ENCODE data around the gene FST. TPM values are rescaled to one million over a fixed set of nuclear protein-coding genes. Genes with fewer than 3 reads are reported as not detected.

FST gene, protein sequence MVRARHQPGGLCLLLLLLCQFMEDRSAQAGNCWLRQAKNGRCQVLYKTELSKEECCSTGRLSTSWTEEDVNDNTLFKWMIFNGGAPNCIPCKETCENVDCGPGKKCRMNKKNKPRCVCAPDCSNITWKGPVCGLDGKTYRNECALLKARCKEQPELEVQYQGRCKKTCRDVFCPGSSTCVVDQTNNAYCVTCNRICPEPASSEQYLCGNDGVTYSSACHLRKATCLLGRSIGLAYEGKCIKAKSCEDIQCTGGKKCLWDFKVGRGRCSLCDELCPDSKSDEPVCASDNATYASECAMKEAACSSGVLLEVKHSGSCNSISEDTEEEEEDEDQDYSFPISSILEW
- total RNA-seq = 1 to 10 TPM; 1.6 to 3.9 (median 3.5) TPM

DNA sequence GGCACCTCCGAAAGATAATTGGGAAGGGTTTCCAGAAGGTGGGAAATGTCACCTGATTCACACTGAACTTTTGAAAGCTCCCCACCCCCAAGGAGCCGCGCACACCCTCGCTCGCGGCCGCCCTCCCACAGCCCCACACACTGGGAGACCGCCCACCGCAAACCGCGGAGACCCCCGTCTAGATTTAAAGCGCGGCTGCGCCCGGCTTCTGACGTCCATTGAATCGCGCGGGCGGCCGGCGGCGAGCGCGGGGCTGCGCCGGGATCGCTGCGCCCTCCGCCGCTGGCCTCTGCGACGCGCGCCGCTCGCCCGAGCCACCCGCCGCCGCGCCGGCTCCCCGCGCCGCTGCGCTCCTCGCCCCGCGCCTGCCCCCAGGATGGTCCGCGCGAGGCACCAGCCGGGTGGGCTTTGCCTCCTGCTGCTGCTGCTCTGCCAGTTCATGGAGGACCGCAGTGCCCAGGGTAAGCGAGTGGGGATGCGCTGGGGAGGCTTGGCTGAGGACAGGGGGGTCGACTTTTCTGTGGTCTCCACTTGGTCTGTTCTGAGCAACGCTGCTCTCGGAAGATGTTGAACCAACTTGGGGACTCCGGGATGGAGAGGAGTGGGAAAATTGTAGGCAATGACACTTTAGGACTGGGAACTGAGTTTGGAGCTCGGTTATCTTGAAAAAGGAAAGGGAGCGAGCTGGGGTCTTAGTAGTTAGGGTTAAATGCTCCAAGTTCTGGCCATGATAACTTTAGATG lies at the start of gene FST:
Gene FST (plus strand): TSS at position 214 of the 743 bp plus-strand sequence. CDS start 163 bp downstream, at position 377.
- H3K9me3 Mint-ChIP-seq = no peaks in the 10 kb centered on the region
- no peak for DNase-seq
- no peaks in the 10 kb centered on the region for H3K36me3 Mint-ChIP-seq (ENCODE audit: insufficient read depth)
- H3K4me1 Mint-ChIP-seq (ENCODE audit: low read depth) = peaks cover 27% of the 10 kb centered on the region
- H3K27me3 Mint-ChIP-seq (ENCODE audit: low read depth) = peaks cover 63% of the 10 kb centered on the region
- ATAC-seq = peak; percentile 12 to 24
- peak within 1 kb of the TSS; percentile 87 for H3K4me3 Mint-ChIP-seq

DNA sequence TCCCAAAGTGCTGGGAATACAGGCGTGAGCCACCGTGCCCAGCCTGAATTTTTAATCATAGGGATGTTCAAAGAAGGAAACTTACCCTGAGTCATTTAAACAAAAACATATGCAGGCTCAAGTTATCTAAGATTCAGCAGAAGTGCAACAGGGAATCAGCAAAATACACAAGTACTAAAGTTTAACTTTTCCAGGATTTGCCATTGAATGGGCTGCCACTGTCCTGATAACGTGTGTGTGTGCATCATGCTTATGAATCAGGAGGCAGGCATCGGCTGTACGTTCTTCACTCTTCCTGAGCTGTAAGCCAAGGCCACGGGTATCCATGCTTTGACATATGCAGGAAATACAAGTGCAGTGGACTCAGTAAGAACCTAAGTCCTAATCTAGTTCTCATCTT lies 48.8 kb upstream of the FST start:
- Mint-ChIP-seq H3K4me1 (ENCODE audit: low read depth) (no peaks in the 10 kb centered on the region), H3K9me3 (no peaks in the 10 kb centered on the region), H3K4me3 (no peak overlapping the region), H3K27me3 (ENCODE audit: low read depth) (peaks cover 4% of the 10 kb centered on the region), H3K36me3 (ENCODE audit: insufficient read depth) (no peaks in the 10 kb centered on the region)
- no peak for ATAC-seq
- no peak for DNase-seq

DNA sequence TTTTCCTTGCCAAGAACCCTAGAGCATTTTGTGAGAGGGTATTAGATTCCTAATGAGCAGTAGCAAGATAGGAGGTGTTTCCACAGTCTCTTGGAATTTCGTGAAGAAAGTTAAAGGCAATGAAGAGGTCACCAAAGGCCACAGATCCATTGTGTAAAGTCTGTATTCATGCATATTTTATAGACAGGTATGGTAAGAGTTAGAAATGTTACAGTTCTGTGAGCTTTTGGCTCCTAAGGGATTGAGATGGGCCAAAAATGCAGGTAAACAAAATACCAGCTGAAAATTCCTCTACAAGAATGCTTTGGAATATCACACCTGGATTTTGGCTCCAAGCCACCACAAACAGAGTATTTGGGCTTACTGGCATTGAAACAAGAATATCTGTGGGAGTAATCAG lies 47.4 kb upstream of the FST start:
- Mint-ChIP-seq H3K4me3 (no peak overlapping the region), H3K36me3 (ENCODE audit: insufficient read depth) (no peaks in the 10 kb centered on the region), H3K4me1 (ENCODE audit: low read depth) (no peaks in the 10 kb centered on the region), H3K27me3 (ENCODE audit: low read depth) (peaks cover 4% of the 10 kb centered on the region), H3K9me3 (no peaks in the 10 kb centered on the region)
- DNase-seq (no peak), ATAC-seq (no peak)

DNA sequence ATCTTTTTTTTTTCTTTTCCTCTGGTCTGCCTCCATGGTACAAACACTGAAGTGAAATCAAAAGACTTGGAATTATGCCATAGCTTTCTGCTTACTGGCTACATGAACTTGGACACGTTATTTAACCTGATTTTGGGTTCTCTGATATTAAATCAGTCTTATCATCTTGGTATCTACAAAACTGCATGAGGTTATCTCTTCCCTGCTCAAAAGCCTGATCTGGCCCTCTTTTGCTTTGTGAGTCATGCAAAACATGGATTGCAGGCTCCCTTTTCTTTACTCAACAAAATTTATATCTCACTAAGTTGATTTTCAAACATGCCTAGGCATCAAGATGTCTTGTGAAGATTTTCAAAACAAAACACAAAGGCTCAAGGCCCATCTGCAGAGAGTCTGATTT lies 45.9 kb upstream of the FST start:
- ATAC-seq = no peak
- no peak overlapping the region for H3K4me3 Mint-ChIP-seq
- peaks cover 2% of the 10 kb centered on the region for H3K27me3 Mint-ChIP-seq (ENCODE audit: low read depth)
- H3K36me3 Mint-ChIP-seq (ENCODE audit: insufficient read depth) = no peaks in the 10 kb centered on the region
- H3K4me1 Mint-ChIP-seq (ENCODE audit: low read depth) = no peaks in the 10 kb centered on the region
- no peak for DNase-seq
- H3K9me3 Mint-ChIP-seq = no peaks in the 10 kb centered on the region

DNA sequence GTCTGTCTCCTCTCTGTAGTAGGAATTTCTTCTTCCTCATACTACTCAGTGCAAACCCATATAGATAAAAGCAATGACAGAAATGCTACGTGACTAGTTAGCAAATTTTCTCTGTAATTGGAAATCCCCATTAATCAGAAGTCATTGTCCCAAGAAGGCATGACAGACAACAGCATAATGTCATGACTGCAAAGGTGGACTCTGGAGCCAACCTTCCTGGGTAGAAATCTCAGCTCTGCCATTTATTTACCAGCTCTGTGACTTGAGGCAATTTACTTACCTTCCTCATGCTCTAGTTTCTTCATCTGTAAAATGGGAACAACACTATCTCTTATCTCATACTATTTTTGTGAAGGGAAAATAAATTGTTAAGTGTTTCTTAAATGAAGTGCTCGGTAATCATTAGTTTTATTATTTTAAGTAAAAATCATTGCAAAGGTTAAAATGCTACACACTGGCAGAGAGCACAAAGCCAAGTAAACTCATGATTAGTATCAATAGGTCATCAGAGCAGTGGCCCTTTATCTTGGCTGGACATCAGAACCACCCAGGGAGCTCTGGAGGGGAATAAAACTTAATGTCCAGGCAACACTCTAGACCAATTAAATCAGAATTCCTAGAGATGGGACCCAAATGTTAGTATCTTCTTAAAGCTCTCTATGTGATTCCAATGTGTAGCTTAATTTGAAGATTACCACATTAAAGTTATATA lies 43.8 kb upstream of the FST start:
- no peaks in the 10 kb centered on the region for H3K27me3 Mint-ChIP-seq (ENCODE audit: low read depth)
- H3K36me3 Mint-ChIP-seq (ENCODE audit: insufficient read depth) = no peaks in the 10 kb centered on the region
- H3K4me3 Mint-ChIP-seq = no peak overlapping the region
- DNase-seq = no peak
- H3K4me1 Mint-ChIP-seq (ENCODE audit: low read depth) = no peaks in the 10 kb centered on the region
- no peak for ATAC-seq
- H3K9me3 Mint-ChIP-seq = no peaks in the 10 kb centered on the region

DNA sequence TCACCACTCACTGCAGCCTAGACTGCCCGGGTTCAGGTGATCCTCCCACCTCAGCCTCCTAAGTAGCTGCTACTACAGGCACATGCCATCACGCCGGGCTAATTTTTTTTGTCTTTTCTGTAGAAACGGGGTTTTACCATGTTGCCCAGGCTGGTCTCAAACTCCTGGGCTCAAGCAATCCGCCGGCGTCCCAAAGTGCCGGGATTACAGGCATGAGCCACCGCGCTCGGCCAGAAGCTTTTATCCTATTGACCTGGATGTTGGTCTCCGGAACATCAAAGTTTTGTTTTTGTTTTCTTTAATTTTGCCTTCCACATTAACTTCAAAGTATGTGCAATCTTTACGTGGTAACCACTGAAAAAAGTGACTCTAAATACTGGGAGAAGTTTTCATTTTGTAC lies 42.4 kb upstream of the FST start:
- H3K36me3 Mint-ChIP-seq (ENCODE audit: insufficient read depth) = no peaks in the 10 kb centered on the region
- H3K9me3 Mint-ChIP-seq = no peaks in the 10 kb centered on the region
- H3K4me3 Mint-ChIP-seq = no peak overlapping the region
- no peaks in the 10 kb centered on the region for H3K4me1 Mint-ChIP-seq (ENCODE audit: low read depth)
- ATAC-seq (no peak), DNase-seq (no peak)
- H3K27me3 Mint-ChIP-seq (ENCODE audit: low read depth) = peaks cover 1% of the 10 kb centered on the region

DNA sequence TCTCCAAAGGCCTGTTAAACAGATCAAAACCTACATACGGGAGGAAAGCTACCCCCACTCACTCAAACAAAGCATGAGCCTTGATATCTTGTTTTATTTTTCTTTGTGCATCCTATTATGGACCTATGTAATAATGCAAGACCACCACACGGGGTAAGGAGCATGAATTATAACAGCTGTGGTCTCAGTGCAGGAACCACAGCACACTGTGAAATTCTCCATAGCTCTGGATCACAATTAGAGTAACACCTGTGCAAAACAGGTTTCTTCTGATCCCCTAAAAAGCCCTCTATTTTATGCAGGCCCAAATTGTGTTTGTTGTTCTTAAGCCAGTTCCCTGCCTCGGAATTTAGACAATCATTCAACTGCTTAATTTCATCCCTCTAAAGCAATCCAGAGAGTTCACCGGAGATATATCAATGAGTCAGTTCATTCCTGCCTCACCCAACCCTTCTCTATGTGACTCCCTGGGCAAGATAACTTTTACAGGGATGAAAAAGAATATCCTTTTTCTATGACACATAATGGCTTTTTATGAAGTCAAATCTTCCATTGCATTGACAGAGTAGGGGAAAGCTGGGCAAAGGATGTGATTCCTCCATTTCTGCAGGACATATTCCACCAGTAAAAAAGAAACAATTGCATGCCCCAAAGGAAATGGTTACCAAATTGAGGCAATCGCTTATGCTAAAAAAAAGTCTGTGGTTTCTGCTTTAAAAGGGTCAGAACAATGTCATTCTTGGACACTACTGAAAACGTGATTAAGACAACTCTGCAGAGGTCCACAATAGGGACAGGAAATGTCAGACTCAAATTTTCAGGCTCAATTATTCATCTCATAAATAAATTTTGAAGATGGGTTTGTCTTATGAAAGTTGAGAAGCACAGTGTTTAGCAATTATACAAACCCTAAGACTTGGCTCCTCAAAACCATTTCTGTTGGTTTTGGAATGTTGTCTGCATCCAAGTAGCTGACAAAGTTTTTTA lies 41.6 kb upstream of the FST start:
- H3K9me3 Mint-ChIP-seq = no peaks in the 10 kb centered on the region
- no peak overlapping the region for H3K4me3 Mint-ChIP-seq
- H3K4me1 Mint-ChIP-seq (ENCODE audit: low read depth) = no peaks in the 10 kb centered on the region
- ATAC-seq (no peak), DNase-seq (no peak)
- H3K36me3 Mint-ChIP-seq (ENCODE audit: insufficient read depth) = no peaks in the 10 kb centered on the region
- peaks cover 1% of the 10 kb centered on the region for H3K27me3 Mint-ChIP-seq (ENCODE audit: low read depth)

DNA sequence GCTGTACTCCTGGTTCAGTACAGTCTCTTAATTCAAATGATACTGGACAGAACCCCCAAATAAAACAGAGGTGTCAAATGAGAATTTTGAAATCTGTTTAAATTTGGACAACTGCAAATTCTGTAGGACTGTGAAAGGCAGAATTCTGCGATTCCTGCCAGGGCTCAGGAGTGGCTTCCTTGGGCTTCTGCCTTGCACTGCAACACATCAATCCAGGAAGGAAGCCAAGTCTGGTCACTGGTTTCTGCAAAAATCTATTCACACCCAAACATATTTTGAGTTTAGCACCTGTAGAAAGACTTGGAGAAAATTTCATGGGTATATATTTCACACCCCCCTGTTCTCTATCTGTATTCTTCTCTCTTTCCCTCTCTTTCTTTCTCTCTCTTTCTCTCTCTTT lies 37.5 kb upstream of the FST start:
- no peak for DNase-seq
- H3K4me1 Mint-ChIP-seq (ENCODE audit: low read depth) = no peaks in the 10 kb centered on the region
- H3K9me3 Mint-ChIP-seq = no peaks in the 10 kb centered on the region
- H3K36me3 Mint-ChIP-seq (ENCODE audit: insufficient read depth) = no peaks in the 10 kb centered on the region
- no peak overlapping the region for H3K4me3 Mint-ChIP-seq
- peaks cover 6% of the 10 kb centered on the region for H3K27me3 Mint-ChIP-seq (ENCODE audit: low read depth)
- ATAC-seq = no peak

DNA sequence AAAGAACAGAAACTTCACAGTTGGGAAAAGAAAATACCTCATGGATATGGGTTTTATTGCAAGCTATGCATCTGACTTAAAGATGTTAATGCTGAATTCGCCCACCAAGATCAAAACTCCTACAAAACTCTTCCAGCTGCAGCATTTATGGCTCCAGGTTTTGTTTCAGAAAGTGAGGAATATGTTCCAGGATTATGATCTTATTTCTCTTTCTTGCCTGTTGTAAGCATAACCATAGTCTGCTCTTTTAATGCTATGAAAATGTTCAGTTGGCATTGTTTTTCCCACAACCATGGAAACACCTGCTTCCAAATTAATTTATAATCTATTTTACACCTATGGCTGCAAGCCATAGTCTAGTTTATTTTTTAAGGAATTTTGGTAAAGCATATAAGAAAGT lies 34.9 kb upstream of the FST start:
- H3K4me1 Mint-ChIP-seq (ENCODE audit: low read depth) = no peaks in the 10 kb centered on the region
- H3K36me3 Mint-ChIP-seq (ENCODE audit: insufficient read depth) = no peaks in the 10 kb centered on the region
- DNase-seq (no peak), ATAC-seq (no peak)
- no peaks in the 10 kb centered on the region for H3K9me3 Mint-ChIP-seq
- H3K4me3 Mint-ChIP-seq = no peak overlapping the region
- H3K27me3 Mint-ChIP-seq (ENCODE audit: low read depth) = peaks cover 12% of the 10 kb centered on the region

DNA sequence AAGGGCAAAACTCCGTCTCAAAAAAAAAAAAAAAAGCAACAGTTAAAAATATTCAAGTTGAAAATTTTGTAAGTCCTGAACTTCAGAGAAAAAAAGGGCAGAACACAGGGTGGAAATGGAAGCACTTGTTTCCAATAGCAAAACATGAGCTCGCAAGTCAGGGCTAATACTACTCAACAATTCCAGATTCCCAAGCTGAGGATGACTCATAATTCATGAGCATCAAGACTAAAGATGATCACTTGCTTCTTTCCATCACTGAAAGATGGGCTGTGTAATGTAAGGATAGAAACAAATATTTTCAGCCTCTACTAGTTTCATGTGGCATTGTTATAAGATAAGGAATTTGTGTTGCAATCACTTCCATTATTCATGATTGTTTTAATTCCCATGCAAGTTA lies 33.5 kb upstream of the FST start:
- no peaks in the 10 kb centered on the region for H3K36me3 Mint-ChIP-seq (ENCODE audit: insufficient read depth)
- ATAC-seq (no peak), DNase-seq (no peak)
- H3K4me1 Mint-ChIP-seq (ENCODE audit: low read depth) = no peaks in the 10 kb centered on the region
- H3K4me3 Mint-ChIP-seq = no peak overlapping the region
- H3K27me3 Mint-ChIP-seq (ENCODE audit: low read depth) = peaks cover 14% of the 10 kb centered on the region
- no peaks in the 10 kb centered on the region for H3K9me3 Mint-ChIP-seq

DNA sequence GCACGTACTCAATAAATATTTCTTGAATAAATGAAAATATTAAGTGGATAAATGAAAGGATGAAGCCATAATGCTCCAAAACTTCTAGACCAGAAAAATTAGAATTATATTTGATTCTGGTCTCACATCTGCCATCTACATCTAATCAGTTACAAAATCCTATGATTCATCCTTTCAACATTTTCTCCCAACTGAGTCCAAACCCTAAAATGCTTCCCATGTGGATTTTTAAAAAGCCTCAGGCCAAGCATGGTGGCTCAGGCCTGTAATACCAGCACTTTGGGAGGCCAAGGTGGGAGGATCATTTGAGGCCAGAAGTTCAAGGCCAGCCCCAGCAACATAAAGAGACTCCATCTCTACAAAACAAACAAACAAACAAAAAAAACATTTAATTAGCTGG lies 31.6 kb upstream of the FST start:
- no peaks in the 10 kb centered on the region for H3K9me3 Mint-ChIP-seq
- no peak overlapping the region for H3K4me3 Mint-ChIP-seq
- peaks cover 13% of the 10 kb centered on the region for H3K27me3 Mint-ChIP-seq (ENCODE audit: low read depth)
- H3K36me3 Mint-ChIP-seq (ENCODE audit: insufficient read depth) = no peaks in the 10 kb centered on the region
- DNase-seq (no peak), ATAC-seq (no peak)
- H3K4me1 Mint-ChIP-seq (ENCODE audit: low read depth) = no peaks in the 10 kb centered on the region

DNA sequence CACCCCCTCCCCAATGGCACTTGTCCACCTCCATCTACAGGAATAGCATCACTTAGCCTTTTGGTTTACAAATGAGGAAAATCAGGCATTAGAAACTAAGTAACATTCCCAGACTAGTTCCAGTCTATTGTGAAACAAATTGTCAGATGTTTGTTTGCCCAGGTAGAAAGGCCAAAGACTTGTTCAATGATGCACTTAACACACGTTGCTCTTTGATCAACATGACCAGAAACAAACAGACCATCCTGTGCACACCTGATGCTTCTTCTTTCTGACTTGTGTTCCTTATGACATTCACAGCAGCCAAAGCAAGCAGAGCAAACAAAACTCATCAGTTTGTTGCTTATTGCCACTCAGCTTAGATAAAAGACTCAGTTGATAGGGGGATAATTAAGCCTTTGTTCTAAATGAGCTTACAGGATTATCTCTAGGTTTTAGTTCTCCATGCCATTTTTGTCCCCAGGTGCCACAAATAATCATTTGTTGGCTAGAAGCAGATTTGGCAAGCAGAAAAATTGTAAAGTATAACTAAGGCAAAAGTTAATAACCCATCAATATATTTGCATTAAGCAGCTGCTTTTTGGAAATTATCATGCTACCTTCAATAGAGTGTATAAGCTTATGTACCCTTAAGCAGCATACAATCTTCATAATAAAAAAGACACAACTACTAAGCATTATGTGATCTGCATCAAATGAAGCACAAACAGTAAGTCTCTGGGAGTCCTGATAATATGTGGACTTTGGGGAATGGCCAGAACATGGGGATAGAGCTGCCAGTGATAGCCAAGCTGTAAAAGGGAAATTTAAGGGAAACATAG lies 26.3 kb upstream of the FST start:
- no peak for DNase-seq
- Mint-ChIP-seq H3K9me3 (no peaks in the 10 kb centered on the region), H3K36me3 (ENCODE audit: insufficient read depth) (no peaks in the 10 kb centered on the region), H3K4me1 (ENCODE audit: low read depth) (no peaks in the 10 kb centered on the region), H3K4me3 (no peak overlapping the region), H3K27me3 (ENCODE audit: low read depth) (peaks cover 8% of the 10 kb centered on the region)
- ATAC-seq = no peak

DNA sequence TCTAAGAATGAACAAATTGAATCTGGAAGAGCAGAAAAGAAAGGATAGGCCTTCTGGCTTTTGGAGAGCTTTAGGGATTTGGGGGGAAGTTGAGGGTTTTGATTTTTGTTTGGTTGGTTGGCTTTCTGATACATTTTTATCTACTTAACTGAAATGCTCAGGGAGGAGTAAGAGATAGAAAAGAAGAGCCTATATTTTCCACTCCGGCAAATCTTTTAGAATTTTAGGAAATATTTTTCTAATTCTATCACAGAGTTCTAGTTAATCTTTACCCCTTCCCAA lies 25.8 kb upstream of the FST start:
- Mint-ChIP-seq H3K9me3 (no peaks in the 10 kb centered on the region), H3K4me3 (no peak overlapping the region), H3K36me3 (ENCODE audit: insufficient read depth) (no peaks in the 10 kb centered on the region), H3K27me3 (ENCODE audit: low read depth) (peaks cover 4% of the 10 kb centered on the region), H3K4me1 (ENCODE audit: low read depth) (no peaks in the 10 kb centered on the region)
- DNase-seq (no peak), ATAC-seq (no peak)

Data from activated T-cell treated with anti-CD3 and anti-CD28 coated beads, Interleukin-2, amount 50 U/mL, for 4 hours (primary cell).